NCI-H345 (cell line): ENCODE data around the gene MTFR2.
"Not testable (repeated sequence)": the region's sequence is repeated elsewhere in the genome, so short reads cannot be mapped to it uniquely, and the experiment has no call there.

ENCODE experiments used
- DNase-seq: peaks from one replicate; lab custom pipeline; 2025; lab: John Stamatoyannopoulos, UW

The MTFR2 gene

DNA sequence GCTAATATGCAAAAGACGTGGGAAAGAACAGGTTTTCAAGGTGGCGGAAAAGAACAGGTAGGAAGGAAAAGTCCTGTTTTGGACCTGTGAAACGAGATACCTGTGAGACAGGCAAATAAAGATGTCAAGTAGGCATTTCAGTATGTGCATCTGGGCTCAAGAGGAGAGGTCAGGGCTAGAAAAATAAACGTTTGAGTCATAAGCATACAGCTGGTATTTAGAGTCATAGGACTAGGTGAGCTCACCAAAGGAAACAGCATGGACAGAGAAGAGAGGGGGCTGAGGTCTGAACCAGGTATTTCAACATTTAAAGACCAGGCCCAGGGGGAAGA, 14.9 kb downstream of the MTFR2 start:
- DNase-seq = no peak

DNA sequence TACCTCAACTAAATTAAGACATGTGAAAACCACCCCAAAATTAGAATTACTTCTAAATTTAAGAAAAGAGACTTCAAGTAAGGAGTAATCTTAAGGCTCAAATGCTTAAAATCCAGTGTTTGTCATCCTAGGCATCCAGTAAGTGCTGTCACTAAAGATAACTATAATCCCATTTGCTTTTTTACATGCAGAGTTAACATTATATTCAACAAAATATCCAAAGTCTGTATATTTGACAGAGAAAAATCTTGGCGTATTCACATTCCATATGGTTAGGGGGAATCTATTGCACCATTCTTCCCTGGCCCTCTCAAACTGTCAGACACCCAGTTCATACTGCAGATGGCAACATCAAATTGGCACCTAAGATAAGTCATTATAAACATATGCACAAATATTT, 17.4 kb downstream of the MTFR2 start:
- no peak for DNase-seq

DNA sequence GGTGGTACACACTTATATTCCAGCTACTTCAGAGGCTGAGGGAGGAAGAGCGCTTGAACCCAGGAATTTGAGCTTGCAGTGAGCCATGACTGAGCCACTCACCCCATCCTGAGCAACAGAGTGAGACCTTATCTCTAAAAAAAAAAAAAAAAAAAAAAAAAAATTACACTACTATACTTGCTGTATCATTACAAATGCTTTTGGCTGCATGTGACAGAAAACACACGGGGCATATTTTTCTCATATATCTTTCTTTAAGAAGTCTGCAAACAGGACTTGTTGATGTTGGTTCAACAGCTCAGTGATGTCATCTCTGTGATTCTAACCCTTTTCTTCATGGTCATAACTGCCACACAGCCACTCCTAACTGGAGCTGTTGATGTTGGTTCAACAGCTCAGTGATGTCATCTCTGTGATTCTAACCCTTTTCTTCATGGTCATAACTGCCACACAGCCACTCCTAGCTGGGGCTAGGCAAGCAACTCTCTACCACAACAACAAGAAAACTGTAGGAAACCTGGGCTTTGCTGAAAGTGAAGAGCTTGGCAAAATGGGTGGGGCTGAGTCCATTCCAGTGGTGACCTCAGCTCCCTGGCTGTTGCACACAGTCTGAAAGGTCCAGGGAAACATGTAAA, 19.8 kb downstream of the MTFR2 start:
- DNase-seq = no peak

DNA sequence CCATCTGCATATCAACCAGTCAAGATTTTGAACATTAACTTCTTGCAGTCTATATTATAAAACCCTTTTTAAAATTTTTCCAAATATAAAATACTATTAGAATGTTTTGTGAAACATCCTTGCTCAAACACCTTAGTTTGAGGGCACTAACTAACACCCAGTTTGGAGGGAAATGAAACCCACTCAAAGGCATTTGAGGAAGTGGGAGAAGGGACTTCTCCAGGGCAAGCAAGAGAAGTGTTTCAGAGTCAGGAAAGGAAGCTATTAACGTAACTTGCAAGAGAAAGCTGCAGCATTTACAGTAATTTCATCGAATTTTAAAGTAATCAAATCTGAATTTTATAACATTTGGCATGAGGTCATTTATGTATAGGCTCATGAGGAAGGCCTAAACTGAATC, 21.3 kb downstream of the MTFR2 start:
- no peak for DNase-seq

DNA sequence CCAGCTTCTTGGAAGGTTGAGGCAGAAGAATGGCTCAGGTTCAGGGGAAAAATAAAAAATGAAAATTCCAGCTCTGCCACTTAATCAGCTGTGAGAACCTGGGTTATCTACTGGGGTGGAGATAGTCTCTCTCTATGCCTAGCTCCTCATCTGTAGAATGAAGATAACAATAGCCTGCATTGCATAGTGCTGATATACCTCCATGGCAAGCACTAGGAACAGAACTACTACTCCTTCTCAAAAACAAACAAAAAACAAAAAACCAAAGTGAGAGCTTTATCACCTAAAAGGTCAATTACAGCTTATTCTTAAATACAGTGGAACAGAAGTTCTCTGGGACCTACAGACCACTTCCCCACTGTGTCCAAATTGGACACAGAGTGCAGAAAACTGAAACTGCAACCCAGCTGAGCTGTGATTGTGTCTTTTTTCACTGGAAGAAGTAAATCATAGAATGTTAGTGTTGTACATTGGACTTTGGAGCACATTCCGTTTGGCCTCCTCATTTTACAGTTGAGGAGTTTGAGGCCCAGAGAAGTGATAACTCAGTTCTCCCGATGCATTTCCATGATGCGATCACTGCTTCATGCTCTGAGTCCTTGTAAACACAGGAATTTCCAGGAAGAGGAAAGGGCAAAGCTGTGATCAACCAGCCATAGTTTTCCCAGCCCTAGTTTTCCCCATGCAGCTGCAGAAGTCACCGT, 23.3 kb downstream of the MTFR2 start:
- DNase-seq = no peak

DNA sequence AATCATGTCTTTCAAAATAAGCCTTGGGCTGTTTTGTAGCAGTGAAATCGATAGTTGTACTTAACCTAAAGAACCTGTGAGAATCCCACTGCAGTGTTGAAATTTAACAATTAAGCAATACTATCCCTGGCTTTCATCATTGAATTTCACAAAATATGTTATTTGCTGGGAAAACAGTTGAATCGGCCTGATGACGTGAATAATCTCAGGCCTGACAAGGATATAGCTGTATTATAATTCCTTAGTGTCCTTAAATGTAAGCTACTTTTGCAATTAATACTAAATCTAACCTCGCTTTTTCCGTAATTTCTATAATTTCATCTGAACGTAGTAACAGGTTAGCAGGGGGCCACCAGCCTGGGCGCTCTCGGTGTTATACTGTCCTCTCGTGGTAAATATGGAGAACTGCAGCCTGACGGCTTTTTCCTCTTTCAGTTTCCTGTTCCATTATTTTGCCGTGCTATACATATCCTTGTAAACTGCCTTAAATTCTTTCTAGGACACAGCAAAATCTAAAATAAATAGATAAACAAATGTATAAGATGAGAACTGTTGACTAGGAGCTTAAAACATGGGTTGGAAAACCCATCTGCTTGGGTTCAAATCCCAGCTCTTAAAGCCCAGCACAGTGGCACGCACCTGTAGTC, 24.0 kb downstream of the MTFR2 start:
- DNase-seq = peak; percentile 42

DNA sequence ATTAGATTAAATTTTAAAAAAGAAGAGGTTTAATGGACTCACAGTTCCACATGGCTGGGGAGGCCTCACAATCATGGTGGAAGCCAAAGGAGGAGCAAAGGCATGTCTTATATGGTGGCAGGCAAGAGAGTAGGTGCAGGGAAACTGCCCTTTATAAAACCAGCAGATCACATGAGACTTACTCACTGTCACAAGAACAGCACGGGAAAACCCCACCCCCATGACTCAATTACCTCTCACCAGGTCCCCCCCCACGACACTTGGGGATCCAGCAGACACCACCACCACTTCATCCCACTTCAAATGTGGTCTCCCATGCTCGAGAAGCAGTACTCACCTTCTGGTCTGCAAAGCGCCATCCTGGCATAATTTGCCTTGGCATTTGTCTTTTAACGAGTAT, 24.6 kb downstream of the MTFR2 start:
- no peak for DNase-seq

DNA sequence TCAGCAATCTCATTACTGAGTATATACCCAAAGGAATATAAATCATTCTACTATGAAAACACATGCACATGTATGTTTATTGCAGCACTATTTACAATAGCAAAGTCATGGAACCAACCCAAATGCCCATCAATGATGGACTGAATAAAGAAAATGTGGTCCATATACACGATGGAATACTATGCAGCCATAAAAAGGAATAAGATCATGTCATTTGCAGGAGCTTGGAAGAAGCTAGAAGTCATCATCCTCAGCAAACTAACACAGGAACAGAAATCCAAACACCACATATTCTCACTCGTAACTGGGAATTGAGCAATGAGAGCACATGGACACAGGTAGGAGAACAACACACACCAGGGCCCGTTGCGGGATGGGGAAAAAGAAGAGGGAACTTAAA, 25.1 kb downstream of the MTFR2 start:
- not testable (repeated sequence) for DNase-seq

DNA sequence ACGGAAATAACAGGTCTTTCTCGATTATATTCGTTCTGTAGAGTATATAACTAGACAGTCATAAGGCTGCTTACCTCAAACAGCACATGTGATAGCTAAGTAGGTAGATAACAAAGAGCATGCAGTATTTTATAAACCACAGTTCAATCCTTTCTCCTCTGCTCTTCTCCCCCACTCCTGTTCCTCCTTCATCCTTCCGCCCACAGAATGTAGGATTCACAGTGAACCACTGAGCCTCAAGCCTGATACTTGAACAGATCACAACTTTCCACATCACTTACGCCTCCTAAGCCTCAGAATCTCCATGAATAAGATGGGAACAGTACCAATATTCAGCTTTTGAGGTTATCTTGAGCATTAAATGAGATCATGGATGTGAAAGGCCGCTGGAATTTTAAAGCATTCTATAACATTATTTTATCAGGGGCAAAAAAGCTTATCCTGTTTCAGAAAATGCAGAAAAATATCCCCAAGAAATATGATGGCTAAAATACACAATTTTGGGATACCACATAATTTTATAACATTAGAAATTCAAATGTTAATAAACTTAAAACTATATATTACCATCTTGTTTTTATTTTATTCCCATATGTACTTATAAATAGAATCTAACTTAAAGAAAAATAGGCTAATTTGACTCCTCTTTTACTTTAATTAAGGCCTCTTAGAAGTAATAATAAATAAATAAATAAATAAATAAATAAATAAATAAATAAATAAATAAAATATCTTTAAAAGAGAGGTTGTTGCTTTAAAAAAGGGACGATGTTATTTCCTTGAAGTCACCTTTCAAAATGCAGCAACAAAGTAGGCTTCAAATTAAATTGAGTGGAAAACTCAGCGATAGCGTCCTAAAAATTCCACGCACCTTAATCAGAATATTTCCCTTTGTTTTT, 33.4 kb downstream of the MTFR2 start:
- DNase-seq = no peak

DNA sequence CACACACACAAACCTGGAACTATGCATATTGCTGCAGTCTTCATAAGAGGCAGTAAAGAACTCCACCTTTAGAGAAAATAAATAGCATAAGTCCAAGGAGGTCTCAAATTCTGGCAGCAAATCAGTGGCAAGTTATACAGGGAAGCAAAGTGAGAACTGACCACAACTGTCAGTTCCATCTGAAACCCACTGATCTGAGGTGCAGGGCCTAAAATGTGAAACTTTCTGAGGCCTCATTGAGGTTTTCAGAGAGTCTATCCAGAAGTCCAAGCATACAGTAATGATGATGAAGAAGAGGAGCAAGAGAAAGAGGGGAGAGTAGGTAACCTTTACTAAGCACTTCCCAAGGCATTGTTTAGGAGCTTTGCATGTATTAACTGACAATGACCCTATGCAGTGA, 36.3 kb downstream of the MTFR2 start:
- no peak for DNase-seq

DNA sequence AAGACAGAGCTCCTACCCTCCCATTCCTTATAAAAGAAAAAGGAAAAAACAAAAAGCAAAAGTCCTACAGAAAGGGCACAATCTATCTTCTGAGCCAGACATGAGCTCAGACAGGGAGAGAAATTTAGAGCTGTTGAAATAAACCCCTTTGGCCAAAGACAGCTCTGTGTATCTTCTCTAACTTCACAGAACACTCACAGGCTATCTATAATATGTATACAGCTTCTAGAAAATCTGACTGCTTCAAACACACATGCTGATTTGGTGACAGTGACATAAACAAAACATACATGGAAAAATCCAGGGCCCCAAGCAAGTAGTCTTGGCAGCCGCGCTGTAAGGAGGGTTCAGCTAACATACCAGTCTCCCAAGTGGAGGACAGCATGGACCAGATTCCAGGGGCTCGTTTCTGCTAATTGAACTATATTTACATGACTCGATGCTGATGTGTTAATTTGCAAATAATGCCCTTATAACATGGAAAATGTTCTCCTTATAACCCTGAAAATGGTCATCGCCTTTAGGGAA, 37.0 kb downstream of the MTFR2 start:
- no peak for DNase-seq

DNA sequence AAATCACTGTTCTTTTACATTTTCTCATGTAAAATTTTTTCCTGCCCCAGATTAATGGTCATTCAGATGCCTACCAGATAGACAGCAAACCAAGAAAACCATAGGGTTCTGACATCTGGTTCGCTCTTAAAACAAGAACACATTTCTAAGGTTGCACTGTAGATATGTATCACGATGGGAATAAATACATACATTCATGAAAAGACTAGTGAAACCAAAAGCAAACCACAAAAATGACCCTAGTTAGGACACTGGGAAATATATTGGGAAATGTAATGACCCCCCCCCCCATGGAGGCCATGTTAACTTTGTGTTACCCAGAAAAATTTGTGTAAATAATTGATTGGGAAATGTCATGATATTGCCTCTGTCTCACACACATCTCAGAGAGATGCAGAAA, 37.5 kb downstream of the MTFR2 start:
- DNase-seq = no peak

DNA sequence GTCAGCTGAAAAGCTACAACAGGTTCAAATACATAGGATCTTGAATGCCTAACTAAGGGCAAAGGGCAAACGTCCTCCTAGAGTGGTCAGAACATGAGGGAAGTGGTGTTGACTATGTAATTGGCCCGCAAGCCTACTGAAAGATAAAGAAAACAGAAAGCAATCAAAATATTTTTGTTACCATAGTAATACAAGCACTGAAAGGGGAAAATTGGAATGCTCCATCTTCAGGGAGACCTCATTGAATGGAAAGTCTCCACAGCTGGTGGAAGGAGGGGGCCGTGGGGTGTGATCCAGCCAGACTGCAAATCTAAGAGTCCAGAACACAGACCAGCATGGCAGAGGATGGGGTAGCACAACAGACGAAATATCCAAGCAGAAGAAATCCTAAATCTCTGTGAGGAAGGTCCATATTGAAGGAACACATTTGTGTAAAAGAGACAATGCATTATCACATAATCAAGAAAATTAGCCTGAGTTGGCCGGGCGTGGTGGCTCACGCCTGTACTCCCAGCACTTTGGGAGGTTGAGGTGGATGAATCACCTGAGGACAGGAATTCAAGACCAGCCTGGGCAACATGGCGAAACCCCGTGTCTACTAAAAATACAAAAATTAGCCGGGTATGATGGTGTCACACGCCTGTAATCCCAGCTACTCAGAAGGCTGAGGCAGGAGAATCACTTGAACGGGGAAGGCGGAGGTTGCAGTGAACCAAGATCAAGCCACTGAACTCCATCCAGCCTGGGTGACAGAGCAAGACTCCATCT, 39.5 kb downstream of the MTFR2 start:
- no peak for DNase-seq

DNA sequence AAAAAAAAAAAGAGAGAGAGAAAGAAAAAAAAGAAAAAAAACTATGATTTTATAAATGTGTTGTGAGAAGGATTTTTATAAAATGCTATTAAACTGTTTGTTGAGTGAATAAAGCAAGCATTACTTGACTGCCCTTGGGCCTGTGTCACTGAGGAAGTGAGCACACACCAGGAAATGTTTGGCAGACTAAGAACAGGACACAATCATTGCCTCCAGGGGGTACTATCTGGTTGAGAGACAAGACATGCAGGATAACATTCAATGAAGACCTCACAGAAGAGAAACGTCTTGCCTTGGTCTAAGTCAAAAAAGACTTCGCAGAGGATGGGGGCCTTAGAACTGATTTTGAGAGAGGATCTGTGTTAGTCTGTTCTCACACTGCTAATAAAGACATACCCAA, 40.6 kb downstream of the MTFR2 start:
- no peak for DNase-seq

DNA sequence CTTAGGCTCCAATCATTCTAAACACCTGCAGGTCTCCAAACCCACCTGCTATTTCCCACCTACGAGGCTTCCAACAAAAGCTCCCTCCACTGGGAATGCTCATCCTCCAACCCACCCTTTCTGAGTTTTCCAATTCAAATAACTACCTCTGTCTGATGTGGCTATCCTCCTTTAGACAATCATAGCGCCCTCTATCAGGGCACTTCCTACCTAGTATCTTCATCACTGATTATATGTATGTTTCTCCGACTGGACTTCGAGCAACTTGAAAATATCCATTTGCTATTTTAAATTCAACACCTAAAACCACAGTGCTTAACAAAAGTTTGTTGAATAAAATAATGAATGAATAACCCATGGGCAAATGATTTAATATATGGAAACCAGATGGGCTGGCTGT, 41.3 kb downstream of the MTFR2 start:
- DNase-seq = no peak

DNA sequence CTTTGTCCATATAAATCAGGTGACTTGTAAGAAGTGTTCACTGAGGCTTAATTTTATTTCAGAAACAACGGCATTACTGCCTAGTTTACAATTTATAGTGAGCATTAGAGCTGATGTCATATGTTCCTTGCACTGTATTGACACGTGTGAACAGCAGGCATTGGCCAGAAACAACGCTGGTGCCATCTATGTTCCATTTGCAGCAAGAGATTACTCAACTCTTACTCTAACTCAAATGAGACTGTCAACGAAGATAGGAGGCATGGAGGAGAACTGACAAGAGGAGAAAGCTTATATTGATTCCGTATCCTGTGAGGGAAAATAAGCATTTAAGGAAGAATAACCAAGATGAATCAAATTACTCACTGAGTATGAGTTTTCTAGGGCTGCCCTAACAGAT, 48.4 kb downstream of the MTFR2 start:
- no peak for DNase-seq

DNA sequence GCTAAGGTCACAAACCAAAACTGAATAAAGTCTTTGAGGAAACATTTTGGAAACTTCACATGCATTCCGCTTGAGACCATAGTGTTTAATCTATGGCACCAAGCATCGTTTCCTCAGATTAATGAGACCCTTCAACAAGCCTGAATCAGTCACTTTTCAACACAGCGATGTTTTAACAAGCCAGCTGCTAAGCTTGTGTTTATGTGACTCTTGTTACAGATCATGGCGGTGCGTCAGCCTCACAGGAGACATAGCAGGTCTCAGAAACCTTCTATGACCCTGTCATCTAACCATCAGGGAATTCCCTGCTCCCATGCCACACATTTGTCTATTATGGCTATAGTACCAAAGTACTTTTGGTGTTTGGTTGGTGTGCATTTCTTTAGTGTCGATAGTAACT, 57.2 kb downstream of the MTFR2 start:
- DNase-seq = no peak

DNA sequence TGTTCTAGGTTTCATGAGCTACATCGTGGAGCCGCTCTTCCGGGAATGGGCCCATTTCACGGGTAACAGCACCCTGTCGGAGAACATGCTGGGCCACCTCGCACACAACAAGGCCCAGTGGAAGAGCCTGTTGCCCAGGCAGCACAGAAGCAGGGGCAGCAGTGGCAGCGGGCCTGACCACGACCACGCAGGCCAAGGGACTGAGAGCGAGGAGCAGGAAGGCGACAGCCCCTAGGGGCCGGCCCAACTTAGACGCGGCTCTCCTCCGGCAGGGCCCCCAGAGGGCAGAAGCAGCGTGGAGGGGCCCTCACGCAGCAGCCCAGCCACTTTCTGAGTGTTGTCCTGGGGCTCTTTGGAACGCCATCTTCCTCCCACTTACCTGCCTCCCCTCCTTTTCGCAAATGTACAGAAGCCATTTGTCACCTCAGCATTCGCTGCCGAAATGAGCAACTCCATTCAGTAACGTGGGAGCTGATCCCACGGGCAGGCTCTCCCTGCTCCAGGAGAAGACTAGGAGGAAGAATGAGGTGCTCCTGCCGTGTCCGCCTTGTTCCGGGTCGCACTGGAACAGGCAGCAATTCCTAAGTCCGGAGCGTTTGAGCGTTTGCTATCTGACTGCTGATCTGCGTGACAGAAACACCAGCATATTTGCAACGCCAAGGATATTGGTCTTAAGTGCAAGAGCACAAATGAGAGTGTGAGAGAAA, 58.4 kb downstream of the MTFR2 start:
- DNase-seq = no peak

DNA sequence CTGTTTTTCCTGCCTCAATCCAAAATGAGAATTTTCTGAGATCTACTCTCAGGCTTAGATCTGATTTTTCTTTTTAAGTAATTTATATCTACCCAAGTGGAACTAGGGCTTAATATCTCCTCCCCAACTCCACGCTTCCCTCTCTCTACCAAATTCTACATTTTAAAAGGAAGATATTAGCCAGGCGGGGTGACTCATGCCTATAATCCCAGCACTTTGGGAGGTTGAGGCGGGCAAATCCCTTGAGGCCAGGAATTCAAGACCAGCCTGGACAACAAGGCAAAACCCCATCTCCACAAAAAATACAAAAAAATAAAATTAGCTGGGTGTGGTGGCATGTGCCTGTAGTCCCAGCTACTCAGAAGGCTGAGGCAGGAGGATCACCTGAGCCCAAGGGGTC, 61.0 kb downstream of the MTFR2 start:
- DNase-seq = no peak

DNA sequence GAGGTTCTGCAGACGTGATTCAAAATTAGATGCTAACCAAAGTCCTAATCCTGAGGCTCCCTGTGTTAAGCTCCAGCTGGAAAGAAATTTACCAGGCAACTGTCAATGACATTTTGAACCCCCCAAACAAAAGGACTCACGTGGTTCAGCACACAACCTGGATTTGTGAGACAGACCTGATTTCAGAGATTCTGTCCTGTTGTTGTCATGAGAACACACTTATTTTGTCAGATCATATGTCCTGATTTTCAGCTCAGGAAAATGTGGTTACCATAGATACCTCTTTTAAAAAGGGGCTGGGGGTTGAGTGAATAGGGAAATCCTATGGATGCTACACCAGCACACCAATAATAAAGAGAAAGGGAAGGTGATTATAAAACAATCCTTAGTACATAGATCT, 61.6 kb downstream of the MTFR2 start:
- no peak for DNase-seq

DNA sequence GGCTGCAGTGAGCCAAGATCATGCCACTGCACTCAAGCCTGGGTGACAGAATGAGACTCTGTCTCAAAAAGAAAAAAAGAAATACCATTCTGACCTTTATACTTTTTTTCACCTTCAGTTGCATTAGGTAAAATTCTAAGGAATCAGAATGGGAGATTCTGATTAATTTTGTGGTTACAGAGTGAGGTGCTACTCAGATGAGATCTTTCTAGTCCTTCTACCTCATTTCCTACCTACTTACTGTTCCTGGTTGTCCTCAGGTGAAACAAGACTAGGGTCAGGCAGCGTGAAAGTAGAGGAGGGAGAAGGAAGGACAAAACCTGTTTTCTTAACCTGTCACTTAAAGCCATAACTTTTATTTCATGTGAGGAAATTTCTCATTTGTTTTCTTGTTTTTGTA, 63.7 kb downstream of the MTFR2 start:
- DNase-seq = no peak
